ENCODE data around the gene SRP68. TPM values are rescaled to one million over a fixed set of nuclear protein-coding genes. Genes with fewer than 3 reads are reported as not detected.

The SRP68 gene
- total and polyA plus RNA-seq, 2 of the 8 experiments (the other 6 are each of a cell fraction or from before 2014, with no cell fraction given): 57.7 to 83.5 TPM

DNA sequence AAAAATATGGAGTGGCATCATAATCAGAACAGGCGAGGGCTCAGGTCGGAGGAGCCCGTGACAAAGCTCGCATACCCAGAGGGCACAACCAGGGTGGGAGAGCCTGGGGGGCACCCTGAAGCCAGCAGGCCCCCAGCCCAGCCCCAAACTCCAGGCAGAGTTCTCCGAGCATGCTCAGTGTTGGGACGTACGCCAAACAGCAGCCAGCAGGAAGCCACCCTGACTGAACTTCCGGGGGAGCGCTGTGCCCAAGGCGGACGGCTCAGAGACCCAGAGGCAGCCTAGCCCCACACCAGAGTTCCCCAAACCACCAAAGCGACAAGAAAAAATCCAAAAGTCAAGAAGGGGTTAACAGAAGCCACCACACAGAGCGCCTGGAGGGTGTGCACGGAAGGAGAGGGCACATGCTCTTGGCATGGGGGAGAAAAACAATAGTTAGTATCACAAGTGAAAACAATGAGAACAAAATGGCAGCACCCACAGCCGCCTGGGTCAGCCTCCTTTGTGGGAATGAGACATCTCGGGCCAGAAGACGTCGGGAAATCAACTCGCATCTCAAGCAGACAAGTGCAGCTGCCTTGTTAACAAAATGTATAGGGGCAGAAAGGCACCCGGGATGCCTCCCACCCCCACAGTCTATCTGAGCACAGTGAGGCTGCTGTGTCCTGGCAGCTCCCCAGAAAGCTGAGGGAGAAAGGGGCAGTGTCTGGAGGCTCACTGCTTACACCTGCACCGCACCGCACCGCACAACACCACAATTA is 19.4 kb upstream of the SRP68 start:
- CTCF ChIA-PET (ENCODE audit: partially characterized antibody): interaction anchor here (0.7 to 2.8 kb wide), 4 partner anchors 11 to 188 kb away, joined by 3 to 11 read pairs (median 8); partner anchors contain the start of gene EXOC7
- Histone ChIP-seq H3K9ac (replicated peaks in 1 of 4; ENCODE audit: extremely low read depth in 1 of 4, low read depth in 3 of 4, low read length in 3 of 4) (no peak overlapping the region), H3K4me1 (replicated peaks in 1 of 4; ENCODE audit: control insufficient read depth in 3 of 4, insufficient read depth in 4 of 4, low read length in 3 of 4) (no peaks in the 10 kb centered on the region), H3K79me1 (ENCODE audit: low read depth, low read length) (no peaks in the 10 kb centered on the region; the same call in 1 of the 2 replicates), H3K4me3 (ENCODE audit: extremely low read depth in 1 of 4, insufficient read depth in 2 of 4, low read depth in 3 of 4, low read length in 4 of 4) (no peak overlapping the region), H4K5ac (ENCODE audit: insufficient read length, low read depth, low read length) (no peak overlapping the region), H3K18ac (ENCODE audit: extremely low read depth, low read length) (no peak overlapping the region), H3K79me2 (ENCODE audit: control insufficient read depth in 1 of 2, insufficient read depth in 2 of 2, low read length in 2 of 2) (no peaks in the 10 kb centered on the region), H3K56ac (replicated peaks; ENCODE audit: insufficient read length, low read depth, low read length) (no peak overlapping the region), H3K27me3 (replicated peaks in 1 of 4; ENCODE audit: control insufficient read depth in 3 of 4, extremely low read depth in 1 of 4, insufficient read depth in 3 of 4, low read length in 3 of 4) (no peaks in the 10 kb centered on the region), H4K8ac (ENCODE audit: extremely low read depth, insufficient read depth, low read length) (peak overlapping the region; percentile 38), H3K27ac (ENCODE audit: low read depth, low read length) (no peak overlapping the region), H3K14ac (ENCODE audit: insufficient read length) (no peak overlapping the region), H2BK12ac (ENCODE audit: low read depth, low read length) (no peak overlapping the region), H3K23ac (ENCODE audit: insufficient read length) (no peak overlapping the region), H2AK5ac (ENCODE audit: low read depth, low read length) (no peak overlapping the region), H2AFZ (ENCODE audit: low read length) (no peak overlapping the region), H3K36me3 (ENCODE audit: control insufficient read depth in 2 of 4, insufficient read depth in 4 of 4, low read length in 3 of 4) (peaks cover 21 to 61% (median 44%) of the 10 kb centered on the region in 4 experiments; a peak in 7 of 8 replicates), H4K20me1 (replicated peaks in 1 of 2; ENCODE audit: control insufficient read depth in 1 of 2, insufficient read depth in 2 of 2, low read length in 2 of 2) (peaks cover 0 to 9% of the 10 kb centered on the region in 2 experiments), H3K9me3 (ENCODE audit: insufficient read depth in 2 of 2, low read depth in 1 of 2, low read length in 1 of 2) (no peaks in the 10 kb centered on the region), H4K91ac (replicated peaks; ENCODE audit: insufficient read length, low read length) (no peak overlapping the region), H2BK20ac (ENCODE audit: low read length) (no peak overlapping the region), H2BK5ac (ENCODE audit: low read depth, low read length) (no peak overlapping the region), H3K4me2 (ENCODE audit: insufficient read depth in 1 of 2, low read depth in 2 of 2, low read length in 2 of 2) (no peak overlapping the region), H2BK15ac (ENCODE audit: low read length) (no peak overlapping the region), H3K23me2 (ENCODE audit: low read depth, low read length) (no peaks in the 10 kb centered on the region), H3K4ac (replicated peaks; ENCODE audit: insufficient read length, low read depth, low read length) (no peak overlapping the region), H2BK120ac (replicated peaks; ENCODE audit: low read depth, low read length) (no peak overlapping the region)
- no peak for TF ChIP-seq MAFK (IDR thresholded peaks at IDR 0.05; ENCODE audit: low read depth, low read length)
- POLR2A ChIA-PET (ENCODE audit: partially characterized antibody): interaction anchor here (0.6 to 2.3 kb wide), 5 partner anchors 11 to 171 kb away, joined by 3 to 7 read pairs (median 5); partner anchors contain the start of gene EXOC7
- DNase-seq (ENCODE audit: low read depth in 1 of 2, low spot score in 2 of 2) (no peak), FAIRE-seq (no peak)
- 90% methylated on average over 21 of the region's 23 CpGs; no CpG with 5 or more reads in 1 of the 2 experiments for WGBS, 2 experiments (ENCODE audit: extremely low coverage in 1 of 2, insufficient coverage in 1 of 2, insufficient read length in 1 of 2, insufficient replicate concordance in 2 of 2, low coverage in 1 of 2, low lambda C conversion rate in 2 of 2, missing lambda C conversion rate in 1 of 2)

All from H1 (cell line).